Bronchial epithelial cell (primary cell): Measurements from ENCODE around the gene GPR158. TPM values are rescaled to one million over a fixed set of nuclear protein-coding genes. Genes with fewer than 3 reads are reported as not detected.

Source experiments
- DNase-seq: peaks from one replicate; pipeline ENCODE4 v3.0.0-alpha.2; 2010; ENCODE audit warnings: low read depth
- FAIRE-seq: peaks from 2 replicates; lab custom pipeline; 2011; peaks lifted over from hg19 to GRCh38; lab: Jason Lieb, UNC
- H3K27me3 ChIP-seq: 2 replicates; pipeline ENCODE4 v1.5.1; 2011; ENCODE audit warnings: low read length; ENCODE audit not compliant: control insufficient read depth, insufficient read depth
- H3K36me3 ChIP-seq: 2 replicates; pipeline ENCODE4 v1.5.1; 2011; ENCODE audit warnings: low read length; ENCODE audit not compliant: control insufficient read depth, insufficient read depth
- H3K4me3 ChIP-seq: 2 replicates; pipeline ENCODE4 v1.5.1; 2011; ENCODE audit warnings: mild to moderate bottlenecking, low read depth, low read length, control low read depth
- total RNA-seq: library from RNA; depleted of rRNA; stranded (reverse); fragments of >200 nt; gene quantifications from 2 replicates; pipeline ENCODE4 v1.2.1, GENCODE V29; 2014
- TF ChIP-seq, protein P1 (sequence below): IDR thresholded peaks from 2 replicates; pipeline ENCODE4 v1.5.1; 2011; ENCODE audit warnings: mild to moderate bottlenecking, moderate library complexity, low read length, control low read depth, inconsistent platforms; ENCODE audit not compliant: insufficient read depth, severe bottlenecking

Gene GPR158
- total RNA-seq, 1 donor from 2014 or later: under 0.01 TPM

DNA sequence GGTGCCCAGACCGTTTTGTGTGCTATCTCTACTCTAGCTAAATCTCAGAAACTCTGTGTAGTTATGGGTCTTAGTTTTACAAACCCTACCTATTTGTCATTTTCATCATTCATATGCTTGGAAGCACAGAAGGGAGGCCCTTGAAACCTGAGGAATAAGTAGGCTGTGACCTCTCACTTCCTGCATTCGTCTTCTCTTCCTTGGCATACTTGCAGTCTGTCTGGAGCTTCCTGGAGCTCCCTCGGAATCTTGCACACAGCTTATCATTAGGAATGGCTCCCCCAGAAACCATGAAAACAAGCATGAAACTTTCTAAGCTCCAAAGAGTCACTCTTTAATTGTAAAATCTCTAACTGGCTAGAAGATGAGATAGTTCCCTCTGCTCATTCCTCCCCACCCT, 382.3 kb downstream of the GPR158 start:
- TF ChIP-seq, protein P1, sequence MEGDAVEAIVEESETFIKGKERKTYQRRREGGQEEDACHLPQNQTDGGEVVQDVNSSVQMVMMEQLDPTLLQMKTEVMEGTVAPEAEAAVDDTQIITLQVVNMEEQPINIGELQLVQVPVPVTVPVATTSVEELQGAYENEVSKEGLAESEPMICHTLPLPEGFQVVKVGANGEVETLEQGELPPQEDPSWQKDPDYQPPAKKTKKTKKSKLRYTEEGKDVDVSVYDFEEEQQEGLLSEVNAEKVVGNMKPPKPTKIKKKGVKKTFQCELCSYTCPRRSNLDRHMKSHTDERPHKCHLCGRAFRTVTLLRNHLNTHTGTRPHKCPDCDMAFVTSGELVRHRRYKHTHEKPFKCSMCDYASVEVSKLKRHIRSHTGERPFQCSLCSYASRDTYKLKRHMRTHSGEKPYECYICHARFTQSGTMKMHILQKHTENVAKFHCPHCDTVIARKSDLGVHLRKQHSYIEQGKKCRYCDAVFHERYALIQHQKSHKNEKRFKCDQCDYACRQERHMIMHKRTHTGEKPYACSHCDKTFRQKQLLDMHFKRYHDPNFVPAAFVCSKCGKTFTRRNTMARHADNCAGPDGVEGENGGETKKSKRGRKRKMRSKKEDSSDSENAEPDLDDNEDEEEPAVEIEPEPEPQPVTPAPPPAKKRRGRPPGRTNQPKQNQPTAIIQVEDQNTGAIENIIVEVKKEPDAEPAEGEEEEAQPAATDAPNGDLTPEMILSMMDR: no peak
- H3K27me3 ChIP-seq: no peaks in the 10 kb centered on the region
- FAIRE-seq (no peak), DNase-seq (peak; percentile 12)
- H3K4me3 ChIP-seq: no peak overlapping the region
- H3K36me3 ChIP-seq: no peaks in the 10 kb centered on the region

DNA sequence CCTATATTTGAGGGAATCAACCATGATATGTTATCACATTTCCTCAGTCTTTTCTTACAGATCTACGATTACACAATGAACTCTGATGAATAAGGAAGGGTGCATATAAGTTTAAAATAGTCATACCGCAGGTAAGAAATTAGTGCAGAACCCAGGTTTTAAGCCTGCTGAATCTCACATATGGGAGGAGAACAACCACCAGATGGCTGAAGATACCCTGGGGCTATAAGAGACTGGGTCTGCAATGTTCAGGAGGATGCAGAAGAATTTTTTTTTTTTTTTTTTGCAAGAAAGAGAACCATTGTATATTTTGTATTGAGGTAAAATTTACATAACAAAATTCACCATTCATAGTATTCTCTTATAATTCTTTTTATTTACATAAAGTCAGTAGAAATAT, 387.0 kb downstream of the GPR158 start:
- FAIRE-seq: no peak
- Histone ChIP-seq H3K4me3 (no peak overlapping the region), H3K36me3 (no peaks in the 10 kb centered on the region), H3K27me3 (no peaks in the 10 kb centered on the region)
- TF ChIP-seq, protein P1: no peak
- no peak for DNase-seq

DNA sequence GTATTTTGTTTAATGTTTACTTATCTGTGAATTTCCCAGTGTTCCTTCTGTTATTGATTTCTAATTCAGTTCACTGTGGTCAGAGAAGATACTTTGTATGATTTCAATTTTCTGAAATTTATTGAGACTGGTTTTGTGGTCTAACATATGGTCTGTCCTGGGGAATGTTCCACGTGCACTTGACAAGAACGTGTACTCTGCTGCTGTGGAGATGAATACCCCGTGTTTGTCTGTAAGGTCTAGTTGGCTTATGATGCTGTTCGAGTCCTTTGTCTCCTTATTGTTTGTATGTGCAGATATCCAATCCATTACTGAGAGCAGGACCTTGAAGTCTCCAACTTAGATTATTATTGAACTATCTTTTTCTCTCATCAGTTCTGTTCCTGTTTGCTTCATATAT, 387.7 kb downstream of the GPR158 start:
- H3K4me3 ChIP-seq: no peak overlapping the region
- FAIRE-seq (no peak), DNase-seq (no peak)
- H3K27me3 ChIP-seq: no peaks in the 10 kb centered on the region
- TF ChIP-seq, protein P1: no peak
- no peaks in the 10 kb centered on the region for H3K36me3 ChIP-seq

DNA sequence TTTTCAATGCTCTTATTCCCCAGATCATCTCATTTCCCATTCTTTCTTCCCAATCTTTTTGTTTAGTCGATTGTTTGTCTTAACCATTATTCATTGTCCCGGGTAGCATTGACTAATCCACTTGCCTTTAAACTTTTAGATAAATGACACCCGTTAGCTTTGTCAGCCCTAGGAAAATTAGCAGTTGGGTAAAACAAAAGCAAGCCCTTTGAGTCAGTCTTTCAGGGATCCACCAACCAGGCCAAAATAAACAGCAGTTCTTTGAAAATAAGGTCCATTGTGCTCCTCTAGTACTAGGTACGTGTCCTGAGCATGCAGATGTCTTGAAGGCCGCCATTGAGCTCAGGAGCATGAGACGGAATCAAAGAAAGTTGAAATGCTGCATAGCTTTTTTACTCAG, 389.6 kb downstream of the GPR158 start:
- no peak for DNase-seq
- Histone ChIP-seq H3K4me3 (no peak overlapping the region), H3K36me3 (no peaks in the 10 kb centered on the region), H3K27me3 (no peaks in the 10 kb centered on the region)
- FAIRE-seq: no peak
- TF ChIP-seq, protein P1: no peak

DNA sequence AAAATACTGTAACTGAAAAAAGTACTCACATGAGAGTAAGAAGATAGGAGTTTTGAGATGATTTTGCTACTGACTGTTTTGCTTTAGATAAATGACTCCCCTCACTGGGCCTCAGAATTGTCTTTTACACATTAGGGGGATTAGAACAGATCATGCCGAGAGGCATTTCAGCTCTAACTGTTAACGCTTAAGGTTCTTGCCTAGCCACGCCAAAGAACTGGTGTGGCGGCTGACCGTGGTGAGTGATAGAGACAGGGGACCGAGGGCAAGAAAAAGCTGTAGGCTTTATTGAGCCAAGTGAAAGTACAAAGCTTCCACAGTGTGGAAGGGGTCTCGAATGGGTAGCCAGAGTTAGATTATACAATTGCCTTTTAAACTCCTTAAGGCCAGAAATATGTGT, 390.8 kb downstream of the GPR158 start:
- H3K4me3 ChIP-seq: no peak overlapping the region
- DNase-seq (no peak), FAIRE-seq (no peak)
- TF ChIP-seq, protein P1: no peak
- no peaks in the 10 kb centered on the region for H3K36me3 ChIP-seq
- no peaks in the 10 kb centered on the region for H3K27me3 ChIP-seq

DNA sequence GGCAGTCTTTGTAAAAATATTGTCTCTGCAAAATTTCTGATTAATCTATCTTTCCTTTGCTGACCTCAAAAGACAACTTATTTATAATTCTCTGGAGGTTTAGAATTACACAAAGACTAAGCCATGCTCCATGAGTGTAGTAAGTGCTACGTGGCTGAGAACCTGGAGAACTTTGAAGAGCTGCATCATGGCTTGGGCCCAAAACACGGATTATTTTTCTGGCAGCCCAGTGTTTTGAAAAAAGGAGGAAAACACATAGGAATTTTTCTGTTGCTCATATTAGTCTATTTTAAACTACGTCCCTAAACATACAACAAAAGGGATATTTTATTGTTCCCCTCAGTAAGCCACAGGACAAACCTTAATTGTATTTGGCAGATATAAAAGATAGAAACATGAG, 398.5 kb downstream of the GPR158 start:
- Histone ChIP-seq H3K4me3 (no peak overlapping the region), H3K36me3 (no peaks in the 10 kb centered on the region), H3K27me3 (no peaks in the 10 kb centered on the region)
- TF ChIP-seq, protein P1: no peak
- no peak for DNase-seq
- no peak for FAIRE-seq
